ENCODE measurements around the gene HNF1B. TPM values are rescaled to one million over a fixed set of nuclear protein-coding genes. Genes with fewer than 3 reads are reported as not detected.

The HNF1B gene
- total RNA-seq, 1 experiment from 2014 or later, result not detected

- Histone ChIP-seq H3K4me2 (no peak overlapping the region), H2AFZ (no peak overlapping the region), H3K9me2 (ENCODE audit: insufficient read depth) (no peaks in the 10 kb centered on the region), H3K27me3 (ENCODE audit: insufficient read depth, low read depth) (no peaks in the 10 kb centered on the region), H3K36me3 (ENCODE audit: low read depth) (no peaks in the 10 kb centered on the region), H3K79me2 (ENCODE audit: low read depth) (no peaks in the 10 kb centered on the region), H3K4me1 (replicated peaks; ENCODE audit: insufficient read depth) (peaks cover 21% of the 10 kb centered on the region), H3K4me3 (no peak overlapping the region), H4K20me1 (ENCODE audit: insufficient read depth) (no peaks in the 10 kb centered on the region), H3K27ac (no peak overlapping the region), H3K9me3 (ENCODE audit: insufficient read depth, low read depth) (no peaks in the 10 kb centered on the region), H3F3A (ENCODE audit: insufficient read depth, low read depth) (peaks cover 4% of the 10 kb centered on the region; the same call in 1 of the 2 replicates)
- TF ChIP-seq CTCF (conservative IDR thresholded peaks at IDR 0.05) (no peak), EZH2 (IDR thresholded peaks at IDR 0.05; ENCODE audit: low read depth) (no peak)
- no peak for DNase-seq
- CTCF ChIA-PET, result no interaction called here
- BruUV-seq (replicated peaks), result no TSS peak
- intact Hi-C loops (cut with micrococcal nuclease; ENCODE audit: unreplicated experiment), result no loop called here
- POLR2A ChIA-PET (ENCODE audit: unreplicated experiment), result interaction anchor here (0.5 kb wide), 1 partner anchor 56 kb away, joined by 4 read pairs; no protein-coding TSS in a partner anchor
Observed at GRCh38 chr17:37699285-37699973, 45.4 kb downstream of the HNF1B start.

- ChIA-PET CTCF (no interaction called here), POLR2A (ENCODE audit: unreplicated experiment) (no interaction called here)
- Histone ChIP-seq H3F3A (ENCODE audit: insufficient read depth, low read depth) (peaks cover 4% of the 10 kb centered on the region; the same call in 1 of the 2 replicates), H3K4me2 (peak overlapping the region; percentile 17; the same call in 1 of the 2 replicates), H3K79me2 (ENCODE audit: low read depth) (no peaks in the 10 kb centered on the region), H3K36me3 (ENCODE audit: low read depth) (no peaks in the 10 kb centered on the region), H3K27ac (peak overlapping the region; percentile 37), H3K4me3 (no peak overlapping the region), H3K9me3 (ENCODE audit: insufficient read depth, low read depth) (no peaks in the 10 kb centered on the region), H3K4me1 (replicated peaks; ENCODE audit: insufficient read depth) (peaks cover 21% of the 10 kb centered on the region), H3K27me3 (ENCODE audit: insufficient read depth, low read depth) (no peaks in the 10 kb centered on the region), H2AFZ (no peak overlapping the region), H4K20me1 (ENCODE audit: insufficient read depth) (no peaks in the 10 kb centered on the region), H3K9me2 (ENCODE audit: insufficient read depth) (no peaks in the 10 kb centered on the region)
- intact Hi-C loops (cut with micrococcal nuclease; ENCODE audit: unreplicated experiment), result no loop called here
- no peak for DNase-seq
- TF ChIP-seq EZH2 (IDR thresholded peaks at IDR 0.05; ENCODE audit: low read depth) (no peak), CTCF (conservative IDR thresholded peaks at IDR 0.05) (no peak)
- BruUV-seq (replicated peaks), result no TSS peak
Observed at GRCh38 chr17:37698911-37699255, 46.0 kb downstream of the HNF1B start.

DNA sequence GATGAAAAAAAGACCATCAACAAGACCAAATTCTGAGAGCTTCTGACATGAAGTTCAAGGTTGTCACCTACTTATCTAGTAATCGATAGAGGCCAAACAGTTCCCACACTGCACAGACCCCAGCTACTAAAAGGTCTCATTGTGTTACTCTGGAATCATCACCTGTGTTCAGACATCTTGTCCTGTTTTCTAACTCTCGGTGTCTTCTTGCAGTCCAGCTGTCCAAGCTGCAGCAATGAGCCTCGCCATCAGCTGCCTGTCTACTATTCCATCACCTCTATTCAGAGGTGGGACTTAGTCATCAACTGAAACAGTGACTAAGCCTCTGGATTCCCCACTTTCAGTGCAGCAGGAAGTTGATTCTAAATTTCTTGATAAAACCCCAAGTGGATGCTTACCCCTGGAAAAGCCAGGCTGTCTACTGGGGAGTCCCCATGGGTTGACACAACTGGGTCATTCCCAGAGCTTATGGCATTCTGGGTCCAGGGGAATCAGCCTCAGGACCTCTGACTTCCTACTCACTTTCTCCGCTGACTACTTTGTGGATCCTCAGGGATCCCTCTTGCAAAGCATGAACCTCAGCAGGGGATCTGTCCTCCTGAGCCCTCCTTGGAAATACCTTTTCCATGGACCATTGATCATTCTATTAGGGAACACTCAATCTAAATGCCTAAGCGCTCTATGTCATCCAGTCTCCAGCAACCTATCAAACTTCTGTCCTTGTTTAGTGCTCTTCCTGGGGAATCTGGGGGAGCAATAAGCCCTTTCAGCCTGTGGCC is 46.5 kb downstream of the HNF1B start:
- peak; percentile 33 to 77 for DNase-seq
- Histone ChIP-seq H3K27ac (peak overlapping the region; percentile 37), H3K36me3 (ENCODE audit: low read depth) (no peaks in the 10 kb centered on the region), H3K4me3 (no peak overlapping the region), H3K79me2 (ENCODE audit: low read depth) (no peaks in the 10 kb centered on the region), H3F3A (ENCODE audit: insufficient read depth, low read depth) (peaks cover 4% of the 10 kb centered on the region; the same call in 1 of the 2 replicates), H3K4me2 (peak overlapping the region; percentile 17; the same call in 1 of the 2 replicates), H4K20me1 (ENCODE audit: insufficient read depth) (no peaks in the 10 kb centered on the region), H2AFZ (no peak overlapping the region), H3K4me1 (replicated peaks; ENCODE audit: insufficient read depth) (peaks cover 21% of the 10 kb centered on the region), H3K9me3 (ENCODE audit: insufficient read depth, low read depth) (no peaks in the 10 kb centered on the region), H3K9me2 (ENCODE audit: insufficient read depth) (no peaks in the 10 kb centered on the region), H3K27me3 (ENCODE audit: insufficient read depth, low read depth) (no peaks in the 10 kb centered on the region)
- TF ChIP-seq EZH2 (IDR thresholded peaks at IDR 0.05; ENCODE audit: low read depth) (no peak), CTCF (conservative IDR thresholded peaks at IDR 0.05) (no peak)
- intact Hi-C loops (cut with micrococcal nuclease; ENCODE audit: unreplicated experiment), result no loop called here
- ChIA-PET POLR2A (ENCODE audit: unreplicated experiment) (interaction anchor here (0.6 to 0.8 kb wide), 3 partner anchors 18 to 624 kb away, joined by 3 to 10 read pairs (median 8); no protein-coding TSS in a partner anchor), CTCF (interaction anchor here (1.0 kb wide), 1 partner anchor 118 kb away, joined by 6 read pairs; no protein-coding TSS in a partner anchor)
- no TSS peak for BruUV-seq (replicated peaks)
